ENCODE measurements around the gene FRMD4B.
"Not testable (repeated sequence)": the region's sequence is repeated elsewhere in the genome, so short reads cannot be mapped to it uniquely, and the experiment has no call there.

FRMD4B gene

DNA sequence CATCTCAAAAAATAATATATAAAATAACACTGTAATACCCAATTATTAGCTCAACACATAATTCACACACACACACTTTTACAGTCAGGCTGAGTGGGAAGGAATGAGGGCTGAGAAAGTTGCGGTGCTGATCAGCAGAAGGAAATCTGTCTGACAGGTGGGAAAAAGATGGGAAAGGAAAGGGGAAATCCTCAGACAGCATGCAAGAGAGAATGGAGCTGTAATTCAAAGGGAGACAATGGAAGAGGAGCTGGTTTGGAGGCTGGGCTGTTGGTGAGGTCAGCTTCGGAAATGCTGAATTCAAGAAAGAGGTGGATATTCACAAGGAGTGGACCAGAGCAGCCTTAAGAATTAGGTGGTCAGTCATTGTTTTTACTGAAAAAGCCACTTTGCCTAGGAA lies 141.8 kb downstream of the FRMD4B start:
- no peak for DNase-seq (ENCODE audit: low read depth)

DNA sequence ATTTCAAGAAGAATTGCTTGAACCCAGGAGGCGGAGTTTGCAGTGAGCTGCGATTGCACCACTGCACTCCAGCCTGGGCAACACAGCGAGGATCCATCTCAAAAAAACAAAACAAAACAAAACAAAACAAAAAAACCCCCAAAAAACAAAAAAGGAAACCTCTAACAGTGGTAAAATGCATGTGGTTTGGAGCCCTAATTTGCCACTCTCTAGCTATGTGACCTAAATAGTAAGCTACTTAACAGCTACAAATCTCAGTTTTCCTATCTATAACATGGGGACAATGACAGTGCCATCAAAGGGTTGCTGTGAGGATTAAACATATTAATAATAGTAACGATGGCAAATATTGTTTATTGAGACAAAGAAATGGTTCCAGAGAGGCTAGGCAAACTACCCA lies 144.1 kb downstream of the FRMD4B start:
- DNase-seq (ENCODE audit: low read depth), result no peak

DNA sequence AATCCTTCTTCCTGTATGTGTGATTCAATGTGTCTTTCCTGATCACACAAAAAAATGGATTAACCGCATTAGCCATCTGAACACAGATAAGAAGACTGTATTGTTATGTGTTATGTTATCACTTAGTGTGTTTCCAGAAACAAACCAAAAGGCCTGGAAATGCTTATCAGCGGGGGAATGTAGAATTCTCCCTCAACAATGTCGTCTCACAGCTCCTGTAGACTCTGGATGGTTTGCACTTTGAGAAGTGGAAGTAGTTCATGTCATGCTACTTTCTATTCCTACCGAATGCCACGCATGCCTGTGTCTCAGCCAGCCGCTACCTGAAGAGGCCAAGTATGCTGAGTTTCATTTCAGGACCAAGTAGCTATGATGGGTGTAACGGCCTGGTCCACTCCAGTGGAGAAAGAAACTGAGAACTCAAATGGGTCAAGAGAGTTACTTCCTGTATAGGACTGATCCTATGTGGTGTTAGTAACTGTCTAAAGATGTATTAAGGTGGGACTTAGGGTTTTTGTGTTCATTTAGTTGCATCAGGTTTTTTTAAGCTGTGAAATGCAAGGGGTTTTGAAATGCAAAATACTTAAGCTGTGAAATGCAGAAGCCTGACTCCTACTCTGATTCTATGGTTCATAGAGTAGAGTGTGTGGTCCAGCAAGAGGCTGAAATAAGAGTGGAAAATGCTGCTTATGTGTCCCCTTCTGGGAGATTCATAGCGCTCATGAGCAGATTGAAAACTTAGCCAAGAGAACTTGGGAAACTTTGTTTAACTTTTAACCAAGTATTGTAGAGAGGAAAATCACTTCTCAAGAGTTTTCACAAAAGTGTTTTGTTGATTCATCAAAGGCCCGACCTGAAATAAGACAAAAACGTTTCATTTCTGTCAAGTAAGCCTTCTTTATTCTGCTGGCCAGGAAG lies 145.0 kb downstream of the FRMD4B start:
- no peak for DNase-seq (ENCODE audit: low read depth)

DNA sequence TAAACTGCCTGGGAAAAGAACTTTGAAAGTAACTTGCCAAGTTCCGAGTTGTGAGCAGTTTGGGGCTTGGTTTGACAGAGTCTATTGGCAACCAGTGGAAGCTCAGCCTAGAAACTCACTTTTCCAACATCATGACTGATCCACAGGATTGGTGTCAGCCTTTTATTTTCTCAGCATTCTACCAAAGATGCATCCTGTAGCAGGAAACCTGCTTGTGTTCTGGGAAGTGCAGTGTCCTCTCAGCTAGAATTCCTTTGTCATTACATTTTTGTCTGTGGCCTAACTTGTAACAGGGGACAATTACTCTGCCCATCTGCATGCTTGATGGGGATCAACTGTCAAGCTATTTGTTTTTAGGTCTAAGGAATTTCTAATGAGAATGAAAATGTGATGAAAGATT lies 146.8 kb downstream of the FRMD4B start:
- DNase-seq (ENCODE audit: low read depth), result no peak

DNA sequence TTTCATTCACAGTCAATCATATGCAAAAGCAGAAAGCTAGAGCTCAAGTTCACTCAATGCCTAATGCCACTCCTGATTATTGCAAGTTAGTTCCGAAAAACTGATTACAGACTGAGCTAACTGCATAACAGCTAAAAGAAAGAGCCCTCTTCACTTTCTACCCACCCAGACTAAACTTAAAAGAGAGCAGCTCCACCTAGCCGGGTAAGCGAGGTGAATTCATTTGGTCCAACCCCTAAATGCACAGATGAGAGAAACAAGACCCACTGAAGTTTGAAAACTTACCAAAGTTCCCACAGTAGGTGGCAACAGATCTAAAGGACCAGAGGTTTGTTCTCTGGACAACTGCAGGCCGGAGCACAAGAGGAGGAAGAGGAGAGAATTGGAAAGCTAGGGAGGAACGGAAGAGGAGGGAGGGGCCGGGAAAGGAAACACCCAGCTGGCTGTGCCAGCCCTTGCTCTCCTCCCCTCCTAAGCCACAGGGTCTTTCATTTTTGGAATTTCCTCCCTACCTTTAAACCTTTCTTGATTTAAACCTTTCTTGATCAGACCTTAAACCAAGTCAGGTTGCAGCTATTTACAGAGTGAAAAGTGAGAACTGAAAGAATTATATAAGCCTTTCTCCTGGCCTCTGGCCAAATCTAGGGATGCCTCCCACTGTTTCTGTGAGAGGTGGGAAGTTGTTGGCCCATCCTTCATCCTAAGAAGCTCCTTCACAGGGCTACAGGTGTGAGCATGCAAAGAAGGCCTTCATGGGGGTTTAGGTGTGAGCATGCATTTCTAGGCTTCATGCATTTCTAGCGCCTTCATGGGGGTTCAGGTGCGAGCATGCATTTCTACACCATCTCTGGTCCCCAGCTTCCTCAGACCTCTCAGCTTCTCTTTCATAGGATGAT lies 148.8 kb downstream of the FRMD4B start:
- no peak for DNase-seq (ENCODE audit: low read depth)

DNA sequence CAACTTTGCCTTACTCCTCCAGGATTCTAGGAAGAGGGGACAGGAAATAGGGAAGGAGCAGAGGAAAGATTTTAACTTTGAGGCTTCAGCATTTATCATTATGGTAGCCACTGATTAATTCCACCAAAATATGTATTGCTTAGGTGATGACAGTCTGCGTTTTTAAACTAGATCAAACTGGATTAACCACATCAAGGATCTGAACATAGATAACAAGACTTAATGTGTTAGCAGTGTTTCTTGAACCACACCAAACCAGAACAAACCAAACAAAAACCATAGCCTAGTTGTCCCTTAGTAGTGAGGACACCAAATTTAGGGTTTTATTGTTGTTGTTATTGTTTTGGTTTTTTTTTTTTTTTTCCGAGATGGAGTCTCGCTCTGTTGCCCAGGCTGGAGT lies 150.0 kb downstream of the FRMD4B start:
- no peak for DNase-seq (ENCODE audit: low read depth)

DNA sequence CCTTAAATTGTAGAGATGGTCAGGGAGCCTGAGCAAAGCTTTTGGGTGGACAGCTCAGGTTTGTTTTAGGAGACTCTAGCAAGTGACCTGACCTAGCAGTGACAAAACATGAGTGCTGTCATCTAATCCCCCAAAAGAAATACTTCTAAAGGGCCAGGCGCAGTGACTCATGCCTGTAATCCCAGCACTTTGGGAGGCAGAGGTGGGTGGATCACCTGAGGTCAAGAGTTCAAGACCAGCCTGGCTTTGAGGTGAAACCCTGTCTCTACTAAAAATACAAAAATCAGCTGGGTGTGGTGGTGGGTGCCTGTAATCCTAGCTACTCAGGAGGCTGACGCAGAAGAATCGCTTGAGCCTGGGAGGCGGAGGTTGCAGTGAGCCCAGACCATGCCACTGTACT lies 150.7 kb downstream of the FRMD4B start:
- not testable (repeated sequence) for DNase-seq (ENCODE audit: low read depth)

DNA sequence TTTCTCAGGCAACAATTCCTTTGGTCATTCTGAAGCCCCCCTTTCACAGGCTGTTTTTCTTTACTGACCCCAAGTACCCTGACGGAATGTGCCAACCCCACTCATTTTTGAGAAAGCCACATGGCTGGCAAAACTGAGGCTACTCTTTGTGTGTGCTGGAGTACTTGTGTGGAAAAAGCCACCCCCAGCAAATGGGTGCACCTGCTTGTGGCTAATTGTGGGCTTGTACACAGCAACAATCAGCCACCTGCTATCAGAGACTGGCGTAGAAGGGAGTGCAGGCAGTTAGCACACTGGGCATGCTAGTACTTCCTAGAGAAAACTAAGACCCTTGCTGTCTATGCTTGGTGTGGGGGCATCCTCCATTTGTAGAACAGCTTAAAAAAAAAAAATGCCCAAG lies 153.4 kb downstream of the FRMD4B start:
- no peak for DNase-seq (ENCODE audit: low read depth)

DNA sequence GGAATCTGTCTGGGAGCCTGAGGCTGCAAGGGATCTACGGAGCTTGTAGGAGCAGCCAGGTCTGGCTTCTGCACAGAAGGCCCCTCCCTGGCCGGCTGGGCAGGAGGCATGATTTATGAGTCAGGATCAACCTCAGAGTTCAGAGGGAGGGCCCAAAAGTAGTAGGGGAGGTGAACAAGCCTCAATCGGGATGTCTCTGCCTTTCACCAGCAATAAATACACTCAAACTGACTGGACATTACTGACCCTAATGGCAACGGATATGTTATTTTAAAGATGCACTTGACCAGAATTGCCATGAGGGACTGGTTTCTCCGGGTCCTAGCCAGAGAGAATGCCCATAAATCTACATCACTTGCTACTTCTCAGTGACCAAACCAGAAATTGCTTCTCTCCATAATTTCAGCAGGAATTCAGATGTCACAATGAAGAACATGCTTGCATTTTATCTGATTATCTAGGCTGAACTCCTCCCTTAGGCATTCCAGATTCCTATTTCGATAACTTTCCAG lies 153.9 kb downstream of the FRMD4B start:
- no peak for DNase-seq (ENCODE audit: low read depth)

DNA sequence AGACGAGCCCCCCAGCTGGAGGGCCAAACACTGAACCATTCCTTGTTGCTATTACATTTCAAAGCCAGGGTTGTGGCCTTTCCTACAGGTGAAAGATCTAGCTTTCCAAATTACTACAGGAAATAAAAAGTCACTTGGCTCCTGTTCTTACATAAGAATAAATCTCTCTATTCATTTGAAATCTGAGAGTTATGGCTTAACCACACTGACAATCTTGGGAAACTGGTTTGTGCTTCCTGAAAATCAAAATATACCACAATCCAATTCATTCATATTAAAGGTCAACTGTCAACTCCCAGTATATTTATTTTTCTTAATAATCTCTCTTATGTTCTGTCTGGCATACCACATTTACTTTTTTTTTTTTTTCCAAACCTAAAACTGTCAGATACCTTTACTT lies 159.8 kb downstream of the FRMD4B start:
- no peak for DNase-seq (ENCODE audit: low read depth)

DNA sequence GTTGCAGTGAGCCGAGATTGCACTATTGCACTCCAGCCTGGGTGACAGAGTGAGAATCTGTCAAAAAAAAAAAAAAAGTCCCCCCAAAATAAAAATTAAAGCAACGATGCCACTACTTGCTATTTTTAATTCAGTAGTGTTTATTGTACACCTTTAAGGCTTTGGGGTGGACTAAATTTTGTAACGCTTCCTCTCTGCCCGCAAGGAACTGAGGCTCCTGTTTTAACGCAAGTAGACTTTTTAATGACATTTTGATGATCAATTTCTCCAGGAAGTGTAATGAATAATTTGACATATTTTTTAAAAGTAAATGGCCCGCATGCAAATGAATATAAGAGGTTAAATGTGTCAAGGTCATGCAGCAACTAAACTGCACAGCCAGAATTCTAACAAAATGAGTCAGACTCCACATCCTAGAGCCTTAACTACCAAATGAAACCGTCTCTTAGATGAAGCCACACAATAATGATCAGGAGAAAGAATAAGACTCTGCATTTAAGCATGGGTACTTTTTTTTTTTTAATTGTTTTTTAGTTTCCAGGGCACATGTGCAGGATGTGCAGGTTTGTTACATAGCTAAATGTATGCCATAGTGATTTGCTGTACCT lies 166.7 kb downstream of the FRMD4B start:
- DNase-seq (ENCODE audit: low read depth), result no peak

DNA sequence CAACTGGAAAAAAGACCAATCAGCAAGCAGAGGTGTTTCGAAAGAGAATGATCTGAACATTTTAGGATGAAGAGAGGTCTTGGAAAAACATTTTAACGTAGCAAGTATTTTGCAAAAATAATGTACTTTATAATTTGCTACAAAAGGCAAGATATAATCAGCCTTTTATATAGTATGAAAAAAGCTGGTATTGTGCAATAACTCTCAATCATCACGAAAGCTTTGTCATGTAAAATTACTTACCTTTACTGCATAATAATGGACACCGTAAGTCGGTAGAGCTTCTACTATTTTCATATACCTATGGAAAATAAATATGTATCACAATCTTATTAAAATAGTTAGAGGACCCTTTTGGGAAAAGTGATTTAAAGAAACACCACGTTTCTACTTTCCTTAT lies 167.8 kb downstream of the FRMD4B start:
- no peak for DNase-seq (ENCODE audit: low read depth)

DNA sequence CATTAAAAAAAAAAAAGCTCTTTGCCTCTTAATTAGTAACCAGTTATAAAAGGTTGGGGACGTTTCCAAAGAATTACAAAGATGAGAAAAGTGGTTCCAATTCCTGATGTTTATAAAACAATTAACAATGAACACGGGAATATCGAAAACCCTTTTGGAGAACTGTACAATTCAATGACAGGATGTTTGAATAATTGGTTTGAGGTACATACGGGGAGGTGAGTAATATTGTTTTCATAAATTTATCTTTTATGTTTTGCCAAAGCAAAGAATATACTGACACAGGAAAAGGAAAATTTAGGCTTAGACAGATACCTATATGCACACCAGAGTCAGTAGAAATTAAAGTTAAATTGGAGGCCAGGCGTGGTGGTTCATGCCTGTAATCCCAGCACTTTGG lies 168.9 kb downstream of the FRMD4B start:
- no peak for DNase-seq (ENCODE audit: low read depth)

DNA sequence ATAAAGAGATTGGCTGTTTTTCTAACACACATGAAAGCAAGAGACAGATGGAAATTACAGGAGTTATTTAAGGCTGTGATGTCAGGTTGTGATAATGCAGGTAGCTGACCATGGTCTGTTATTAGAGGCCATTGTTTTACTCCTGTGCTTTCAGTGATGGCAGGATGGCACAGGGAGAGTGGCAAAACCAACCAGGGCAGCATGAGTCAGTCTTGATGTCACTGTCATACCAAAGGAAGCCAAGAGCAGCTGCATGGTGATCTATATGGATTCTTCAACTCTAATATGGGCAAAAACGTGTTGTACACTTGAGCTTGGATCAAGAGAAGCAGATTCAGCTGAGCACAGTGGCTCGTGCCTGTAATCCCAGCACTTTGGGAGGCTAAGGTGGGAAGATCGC lies 171.6 kb downstream of the FRMD4B start:
- DNase-seq (ENCODE audit: low read depth), result no peak

DNA sequence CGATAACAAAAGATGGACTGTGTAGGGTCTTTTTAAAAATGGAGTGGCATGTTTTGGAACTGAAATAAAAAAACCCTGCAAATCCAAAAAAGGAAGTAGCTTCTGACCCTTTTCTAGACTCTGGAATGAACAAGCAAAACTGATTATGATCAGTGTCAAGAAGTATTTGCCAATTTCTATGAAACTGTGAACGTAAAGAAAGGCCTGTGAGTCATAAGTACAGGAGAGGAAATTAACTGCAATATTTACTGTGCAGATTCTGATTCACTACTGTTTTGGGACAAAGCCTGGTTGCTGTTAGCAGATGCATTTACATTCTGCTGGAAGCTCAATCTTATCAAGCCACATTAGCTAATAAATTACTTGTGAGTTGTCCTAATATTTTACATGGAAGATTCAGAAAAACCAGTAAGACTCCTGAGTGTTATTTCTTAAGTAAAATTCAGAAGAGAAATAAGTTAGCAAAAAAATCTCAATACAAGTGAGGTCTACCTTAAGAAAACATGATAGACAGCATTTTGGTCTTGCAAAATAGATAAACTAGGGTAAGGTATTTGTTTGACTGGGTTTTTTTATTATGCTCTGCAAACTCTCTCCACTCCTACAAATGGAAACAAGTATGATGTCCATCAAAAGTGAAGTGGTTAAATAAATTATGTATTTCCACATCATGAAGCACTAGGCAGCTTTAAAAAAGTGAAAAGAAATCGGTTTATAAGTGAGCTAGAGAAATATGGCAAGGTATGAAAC lies 173.3 kb downstream of the FRMD4B start:
- DNase-seq (ENCODE audit: low read depth), result no peak

DNA sequence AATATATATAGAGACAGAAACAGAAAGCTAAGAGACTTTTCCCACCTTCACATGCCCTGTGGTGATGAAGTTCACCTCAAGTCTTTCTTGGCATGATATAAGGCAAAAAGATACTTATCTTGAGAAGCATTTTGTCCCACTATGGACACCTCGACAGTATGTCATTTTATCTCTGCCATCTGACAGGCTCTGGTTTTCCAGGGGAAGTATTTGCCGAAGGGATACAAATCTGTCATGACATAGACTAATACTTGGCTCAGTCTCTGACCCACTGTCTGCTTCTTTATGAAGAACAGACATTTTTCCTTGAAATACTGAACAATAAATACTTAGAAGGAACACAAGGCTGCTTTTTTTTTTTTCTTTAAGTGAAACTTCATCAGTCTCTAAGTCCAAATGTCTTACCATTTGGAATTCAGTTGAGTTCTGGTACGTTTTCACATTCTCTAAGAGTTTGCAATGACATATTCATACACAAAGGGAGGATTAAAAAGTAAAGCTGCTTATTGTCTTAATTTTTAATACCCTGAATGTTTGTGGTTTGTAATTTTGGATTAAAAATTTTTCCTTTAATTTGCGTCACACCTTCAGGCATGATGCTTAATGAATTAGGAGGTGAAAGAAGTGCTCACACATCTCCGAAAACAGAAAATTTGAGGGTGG lies 175.7 kb downstream of the FRMD4B start:
- no peak for DNase-seq (ENCODE audit: low read depth)

DNA sequence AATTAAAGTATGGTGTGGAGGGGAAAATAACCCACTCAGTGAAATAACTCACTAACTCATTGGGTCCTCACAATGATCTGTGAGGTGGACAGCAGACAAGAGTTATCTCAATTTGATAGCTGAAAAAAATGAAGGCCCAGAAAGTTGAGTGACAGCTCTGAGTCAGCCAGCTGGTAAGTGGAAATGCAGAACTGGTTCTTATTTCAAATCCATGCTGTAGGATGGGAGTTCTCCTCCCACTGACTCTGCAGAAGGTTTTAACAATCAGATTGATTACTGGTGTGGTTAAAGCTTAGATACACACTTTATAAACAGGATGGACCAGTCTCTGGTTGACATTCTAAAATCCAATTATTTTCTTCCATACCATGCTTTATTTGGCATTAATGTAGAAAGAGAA lies 176.5 kb downstream of the FRMD4B start:
- DNase-seq (ENCODE audit: low read depth), result no peak

DNA sequence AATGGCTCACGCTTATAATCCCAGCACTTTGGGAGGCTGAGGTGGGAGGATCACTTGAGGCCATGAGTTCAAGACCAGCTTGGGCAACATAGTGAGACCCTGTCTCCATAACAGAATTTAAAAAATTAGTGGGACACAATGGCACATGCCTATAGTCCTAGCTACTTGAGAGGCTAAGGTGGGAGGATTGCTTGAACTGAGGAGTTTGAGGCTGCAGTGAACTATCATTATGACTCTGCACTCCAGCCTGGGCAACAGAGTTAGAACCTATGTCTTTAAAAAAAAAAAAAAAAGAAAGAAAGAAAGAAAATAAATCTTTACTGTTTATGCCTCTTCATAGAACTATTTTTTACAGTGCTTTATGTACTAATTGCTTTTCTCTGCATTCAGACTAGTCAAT lies 178.9 kb downstream of the FRMD4B start:
- DNase-seq (ENCODE audit: low read depth), result no peak

DNA sequence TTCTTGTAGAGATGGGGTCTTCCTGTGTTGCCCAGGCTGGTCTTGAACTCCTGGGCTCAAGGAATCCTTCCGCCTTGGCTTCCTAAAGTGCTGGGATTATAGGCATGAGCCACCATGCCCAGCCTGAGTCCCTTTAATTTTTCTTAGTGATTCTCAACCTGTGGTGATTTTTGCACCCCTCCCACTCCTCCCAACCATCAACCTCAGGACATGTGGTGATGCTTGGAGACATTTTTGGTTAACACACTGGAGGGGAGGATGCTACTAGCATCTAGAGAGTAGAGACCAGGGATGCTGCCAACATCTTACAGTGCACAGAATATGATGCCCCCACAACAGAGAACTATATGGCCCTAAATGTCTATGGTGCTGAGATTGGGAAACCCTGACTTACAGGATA lies 180.5 kb downstream of the FRMD4B start:
- DNase-seq (ENCODE audit: low read depth), result no peak

DNA sequence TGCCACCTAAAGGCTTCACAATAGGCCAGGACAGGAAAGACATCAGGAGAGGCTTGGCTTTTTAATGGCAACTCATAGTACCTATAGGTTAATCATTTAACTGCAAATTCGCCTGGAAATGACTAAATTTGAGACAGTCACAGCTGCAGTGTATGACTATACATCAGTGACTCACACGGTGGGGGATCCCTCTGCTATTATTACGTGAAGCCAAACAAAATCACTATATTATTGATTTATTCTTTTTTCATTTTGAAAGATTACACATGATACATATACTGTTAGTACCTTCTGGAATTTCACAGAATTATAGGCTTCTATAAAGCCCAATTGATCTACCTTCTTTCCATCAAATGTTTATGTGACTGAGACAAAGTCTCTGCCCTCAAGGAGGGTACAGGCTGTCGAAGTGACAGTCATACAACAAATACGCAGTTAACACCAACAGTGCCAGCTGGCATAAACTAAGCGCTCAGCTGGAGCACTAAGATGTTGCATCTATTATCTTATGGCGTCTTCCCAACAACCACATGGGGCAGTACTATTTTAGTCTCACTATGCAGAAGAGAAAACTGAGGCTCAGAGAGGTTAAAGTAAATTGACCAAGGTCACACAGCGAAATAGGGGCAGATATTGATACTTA lies 181.5 kb downstream of the FRMD4B start:
- no peak for DNase-seq (ENCODE audit: low read depth)
